SU-DHL-6 (cell line): Measurements from ENCODE around the gene SRP68.

Experiments
- H2AFZ ChIP-seq: fragments of 200-600 bp; sonication (generic); 2 replicates; pipeline ENCODE4 v1.6.1; 2014; ENCODE audit warnings: low read depth, mild to moderate bottlenecking, moderate library complexity, mixed read lengths, antibody characterized with exemption, low read length; ENCODE audit not compliant: severe bottlenecking
- H3F3A ChIP-seq: fragments of 200-600 bp; shearing (Covaris generic); 2 replicates; pipeline ENCODE4 v1.6.0; 2016; ENCODE audit warnings: antibody characterized with exemption, mild to moderate bottlenecking; ENCODE audit not compliant: insufficient read depth
- H3K27ac ChIP-seq: fragments of 200-600 bp; sonication (generic); 2 replicates; pipeline ENCODE4 v1.5.1; 2016; ENCODE audit warnings: low read depth, mild to moderate bottlenecking, low read length, moderate library complexity, mixed read lengths
- H3K27me3 ChIP-seq: fragments of 200-600 bp; sonication (generic), shearing (Covaris generic); 2 replicates; pipeline ENCODE4 v1.6.0; 2014; ENCODE audit warnings: mild to moderate bottlenecking, low read length
- H3K36me3 ChIP-seq: fragments of 200-600 bp; sonication (generic); 2 replicates; pipeline ENCODE4 v1.6.1; 2014; ENCODE audit warnings: mild to moderate bottlenecking, low read length, mixed read lengths
- H3K4me2 ChIP-seq: fragments of 300-600, 200-600 bp; shearing (Covaris generic), sonication (generic); 2 replicates; pipeline ENCODE4 v1.6.0; 2014; ENCODE audit warnings: low read length, low read depth, mild to moderate bottlenecking; ENCODE audit not compliant: poor library complexity, severe bottlenecking
- H3K4me3 ChIP-seq: fragments of 200-600 bp; sonication (generic); 2 replicates; pipeline ENCODE4 v1.5.1; 2014; ENCODE audit warnings: antibody characterized with exemption, low read length, mild to moderate bottlenecking, mixed read lengths; ENCODE audit not compliant: insufficient read depth, poor library complexity, severe bottlenecking
- H3K79me2 ChIP-seq: fragments of 200-600 bp; sonication (generic); 2 replicates; pipeline ENCODE4 v1.6.1; 2014; ENCODE audit warnings: mild to moderate bottlenecking, low read length, moderate library complexity; ENCODE audit not compliant: insufficient read depth
- H3K9ac ChIP-seq: fragments of 200-600 bp; sonication (generic); 2 replicates; pipeline ENCODE4 v1.7.0; 2014; ENCODE audit warnings: mild to moderate bottlenecking, low read length
- H3K9me2 ChIP-seq: fragments of 200-600 bp; sonication (generic); replicated peaks from 2 replicates; pipeline ENCODE4 v1.6.1; 2014; ENCODE audit warnings: low read length; ENCODE audit not compliant: insufficient read depth
- H3K9me3 ChIP-seq: fragments of 200-600 bp; sonication (generic); 2 replicates; pipeline ENCODE4 v1.6.1; 2014; ENCODE audit warnings: low read length, mixed read lengths; ENCODE audit not compliant: insufficient read depth
- H4K20me1 ChIP-seq: fragments of 200-600 bp; sonication (generic); 2 replicates; pipeline ENCODE4 v1.6.1; 2014; ENCODE audit warnings: low read depth, mild to moderate bottlenecking, antibody characterized with exemption, low read length, moderate library complexity, mixed read lengths
- EZH2phosphoT487 ChIP-seq: fragments of 200-600 bp; sonication (generic), shearing (Covaris generic); conservative IDR thresholded peaks from 2 replicates; pipeline ENCODE4 v1.6.1; 2018; ENCODE audit warnings: mild to moderate bottlenecking, antibody characterized with exemption, low read length, moderate library complexity, mixed read lengths
- TF ChIP-seq, protein P1 (sequence below): fragments of 200-600 bp; sonication (generic); IDR thresholded peaks from one replicate; pipeline ENCODE4 v1.5.1; 2017; ENCODE audit warnings: antibody characterized with exemption, mild to moderate bottlenecking, low read length, moderate library complexity; ENCODE audit not compliant: insufficient read depth, poor library complexity, severe bottlenecking

Gene SRP68

GRCh38 chr17:76092526-76093413 lies 20.5 kb upstream of the SRP68 start:
- H3K79me2 ChIP-seq, result no peaks in the 10 kb centered on the region
- H2AFZ ChIP-seq, result no peak overlapping the region
- H3K4me2 ChIP-seq, result no peak overlapping the region
- no peak overlapping the region for H3K9ac ChIP-seq
- H3K9me3 ChIP-seq, result no peaks in the 10 kb centered on the region
- TF ChIP-seq, protein P1, sequence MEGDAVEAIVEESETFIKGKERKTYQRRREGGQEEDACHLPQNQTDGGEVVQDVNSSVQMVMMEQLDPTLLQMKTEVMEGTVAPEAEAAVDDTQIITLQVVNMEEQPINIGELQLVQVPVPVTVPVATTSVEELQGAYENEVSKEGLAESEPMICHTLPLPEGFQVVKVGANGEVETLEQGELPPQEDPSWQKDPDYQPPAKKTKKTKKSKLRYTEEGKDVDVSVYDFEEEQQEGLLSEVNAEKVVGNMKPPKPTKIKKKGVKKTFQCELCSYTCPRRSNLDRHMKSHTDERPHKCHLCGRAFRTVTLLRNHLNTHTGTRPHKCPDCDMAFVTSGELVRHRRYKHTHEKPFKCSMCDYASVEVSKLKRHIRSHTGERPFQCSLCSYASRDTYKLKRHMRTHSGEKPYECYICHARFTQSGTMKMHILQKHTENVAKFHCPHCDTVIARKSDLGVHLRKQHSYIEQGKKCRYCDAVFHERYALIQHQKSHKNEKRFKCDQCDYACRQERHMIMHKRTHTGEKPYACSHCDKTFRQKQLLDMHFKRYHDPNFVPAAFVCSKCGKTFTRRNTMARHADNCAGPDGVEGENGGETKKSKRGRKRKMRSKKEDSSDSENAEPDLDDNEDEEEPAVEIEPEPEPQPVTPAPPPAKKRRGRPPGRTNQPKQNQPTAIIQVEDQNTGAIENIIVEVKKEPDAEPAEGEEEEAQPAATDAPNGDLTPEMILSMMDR, result no peak
- no peak for TF ChIP-seq EZH2phosphoT487
- no peaks in the 10 kb centered on the region for H3F3A ChIP-seq
- H3K9me2 ChIP-seq, result no peaks in the 10 kb centered on the region
- no peak overlapping the region for H3K27ac ChIP-seq
- H3K27me3 ChIP-seq, result no peaks in the 10 kb centered on the region
- no peaks in the 10 kb centered on the region for H3K36me3 ChIP-seq
- H4K20me1 ChIP-seq, result no peaks in the 10 kb centered on the region
- H3K4me3 ChIP-seq, result no peak overlapping the region

- Histone ChIP-seq H3K27me3 (no peaks in the 10 kb centered on the region), H3K79me2 (no peaks in the 10 kb centered on the region), H3K9me3 (no peaks in the 10 kb centered on the region), H3K9me2 (no peaks in the 10 kb centered on the region), H3K27ac (no peak overlapping the region), H2AFZ (no peak overlapping the region), H3K4me2 (no peak overlapping the region), H3K9ac (no peak overlapping the region), H3K4me3 (no peak overlapping the region), H3F3A (no peaks in the 10 kb centered on the region), H3K36me3 (no peaks in the 10 kb centered on the region), H4K20me1 (no peaks in the 10 kb centered on the region)
- TF ChIP-seq, protein P1, result no peak
- no peak for TF ChIP-seq EZH2phosphoT487
These were observed 19.4 kb upstream of the SRP68 start for GRCh38 chr17:76091526-76092286.

GRCh38 chr17:76090517-76091129 lies 18.3 kb upstream of the SRP68 start:
- Histone ChIP-seq H3K36me3 (no peaks in the 10 kb centered on the region), H3K27me3 (no peaks in the 10 kb centered on the region), H3K4me2 (no peak overlapping the region), H4K20me1 (no peaks in the 10 kb centered on the region), H2AFZ (no peak overlapping the region), H3K27ac (no peak overlapping the region), H3F3A (no peaks in the 10 kb centered on the region), H3K9me3 (no peaks in the 10 kb centered on the region), H3K79me2 (no peaks in the 10 kb centered on the region), H3K4me3 (no peak overlapping the region), H3K9ac (no peak overlapping the region), H3K9me2 (no peaks in the 10 kb centered on the region)
- no peak for TF ChIP-seq EZH2phosphoT487
- TF ChIP-seq, protein P1, result no peak
